ENCODE data around the gene ZMIZ2. TPM values are rescaled to one million over a fixed set of nuclear protein-coding genes. Genes with fewer than 3 reads are reported as not detected.

Gene ZMIZ2
- total and polyA plus RNA-seq, 2 donors (not counting 1 experiment from before 2014, with no cell fraction given) = 254 to 442 TPM

GRCh38 chr7:44761207-44762161 lies 12.8 kb downstream of the ZMIZ2 start:
- Mint-ChIP-seq H3K27ac (no peak overlapping the region), H3K27me3 (no peaks in the 10 kb centered on the region), H3K4me3 (no peak overlapping the region), H3K9me3 (ENCODE audit: insufficient read depth) (no peaks in the 10 kb centered on the region), H3K4me1 (peaks cover 1% of the 10 kb centered on the region)
- ChIA-PET CTCF (no interaction called here), POLR2A (no interaction called here)
- WGBS (ENCODE audit: insufficient coverage) = 96% methylated on average over 48 of the region's 48 CpGs
- H3K9me3 ChIP-seq (ENCODE audit: control extremely low read depth in 1 of 3, control insufficient read depth in 2 of 3, insufficient read depth in 1 of 3, low read length in 2 of 3) = no peaks in the 10 kb centered on the region
- DNase-seq = no peak
- H3K4me2 ChIP-seq (replicated peaks; ENCODE audit: low read depth, low read length, poor library complexity, severe bottlenecking) = no peak overlapping the region
- H4K20me1 ChIP-seq (ENCODE audit: control insufficient read depth, insufficient read depth, low read length, poor library complexity, severe bottlenecking) = peaks cover 55% of the 10 kb centered on the region
- TF ChIP-seq CTCF (IDR thresholded peaks at IDR 0.05) = no peak
- no peak for TF ChIP-seq EZH2 (IDR thresholded peaks at IDR 0.05; ENCODE audit: borderline replicate concordance, insufficient read depth, low read depth, low read length, poor library complexity, severe bottlenecking)
- no peak overlapping the region for H3K9ac ChIP-seq (ENCODE audit: low read length)
- H3K4me3 ChIP-seq (ENCODE audit: control extremely low read depth in 1 of 5, extremely low read depth in 1 of 5, insufficient read depth in 1 of 5, low read depth in 2 of 5, low read length in 4 of 5) = no peak overlapping the region
- peaks cover 30% of the 10 kb centered on the region for H3K79me2 ChIP-seq (ENCODE audit: control insufficient read depth, insufficient read depth, low read length)
- no peak overlapping the region for H2AFZ ChIP-seq (ENCODE audit: insufficient read depth, low read depth, low read length, poor library complexity, severe bottlenecking)
- no peak overlapping the region for H3K27ac ChIP-seq (ENCODE audit: low read length in 2 of 2)
- ATAC-seq (ENCODE audit: low read depth) = no peak
- H3K4me1 ChIP-seq (ENCODE audit: control insufficient read depth in 2 of 2, insufficient read depth in 2 of 2, low read length in 2 of 2) = peaks cover 0 to 4% of the 10 kb centered on the region in 2 donors
- H3K27me3 ChIP-seq (replicated peaks in 1 of 4; ENCODE audit: control extremely low read depth in 1 of 4, control insufficient read depth in 3 of 4, insufficient read depth in 4 of 4, low read length in 3 of 4) = no peaks in the 10 kb centered on the region
- H3K36me3 ChIP-seq (replicated peaks in 1 of 2; ENCODE audit: control extremely low read depth in 1 of 2, control insufficient read depth in 1 of 2, extremely low read depth in 1 of 2, insufficient read depth in 2 of 2, low read length in 1 of 2) = peaks cover 0 to 93% of the 10 kb centered on the region in 2 experiments
- intact Hi-C loops (cut with micrococcal nuclease) = no loop called here

GRCh38 chr7:44762300-44762699 lies 13.7 kb downstream of the ZMIZ2 start:
- H3K36me3 ChIP-seq (replicated peaks in 1 of 2; ENCODE audit: control extremely low read depth in 1 of 2, control insufficient read depth in 1 of 2, extremely low read depth in 1 of 2, insufficient read depth in 2 of 2, low read length in 1 of 2) = peaks cover 0 to 93% of the 10 kb centered on the region in 2 experiments
- H3K27me3 Mint-ChIP-seq = no peaks in the 10 kb centered on the region
- no peak for ATAC-seq (ENCODE audit: low read depth)
- TF ChIP-seq CTCF (IDR thresholded peaks at IDR 0.05) = no peak
- no peak for TF ChIP-seq EZH2 (IDR thresholded peaks at IDR 0.05; ENCODE audit: borderline replicate concordance, insufficient read depth, low read depth, low read length, poor library complexity, severe bottlenecking)
- intact Hi-C loops (cut with micrococcal nuclease) = no loop called here
- no peak for DNase-seq
- H3K4me2 ChIP-seq (replicated peaks; ENCODE audit: low read depth, low read length, poor library complexity, severe bottlenecking) = no peak overlapping the region
- H3K27ac ChIP-seq (ENCODE audit: low read length in 2 of 2) = no peak overlapping the region
- no peak overlapping the region for H3K27ac Mint-ChIP-seq
- peaks cover 0 to 10% of the 10 kb centered on the region in 2 donors for H3K4me1 ChIP-seq (ENCODE audit: control insufficient read depth in 2 of 2, insufficient read depth in 2 of 2, low read length in 2 of 2)
- CTCF ChIA-PET = no interaction called here
- POLR2A ChIA-PET = no interaction called here
- H3K27me3 ChIP-seq (replicated peaks in 1 of 4; ENCODE audit: control extremely low read depth in 1 of 4, control insufficient read depth in 3 of 4, insufficient read depth in 4 of 4, low read length in 3 of 4) = no peaks in the 10 kb centered on the region
- 95% methylated on average over 9 of the region's 9 CpGs for WGBS (ENCODE audit: insufficient coverage)
- peaks cover 47% of the 10 kb centered on the region for H4K20me1 ChIP-seq (ENCODE audit: control insufficient read depth, insufficient read depth, low read length, poor library complexity, severe bottlenecking)
- no peaks in the 10 kb centered on the region for H3K9me3 Mint-ChIP-seq (ENCODE audit: insufficient read depth)
- peaks cover 22% of the 10 kb centered on the region for H3K79me2 ChIP-seq (ENCODE audit: control insufficient read depth, insufficient read depth, low read length)
- no peak overlapping the region for H3K4me3 Mint-ChIP-seq
- peaks cover 8% of the 10 kb centered on the region for H3K4me1 Mint-ChIP-seq
- no peaks in the 10 kb centered on the region for H3K9me3 ChIP-seq (ENCODE audit: control extremely low read depth in 1 of 3, control insufficient read depth in 2 of 3, insufficient read depth in 1 of 3, low read length in 2 of 3)
- H3K9ac ChIP-seq (ENCODE audit: low read length) = no peak overlapping the region
- H3K4me3 ChIP-seq (ENCODE audit: control extremely low read depth in 1 of 5, extremely low read depth in 1 of 5, insufficient read depth in 1 of 5, low read depth in 2 of 5, low read length in 4 of 5) = no peak overlapping the region
- no peak overlapping the region for H2AFZ ChIP-seq (ENCODE audit: insufficient read depth, low read depth, low read length, poor library complexity, severe bottlenecking)
